ENCODE results near the gene HS3ST5.

HS3ST5 gene

DNA sequence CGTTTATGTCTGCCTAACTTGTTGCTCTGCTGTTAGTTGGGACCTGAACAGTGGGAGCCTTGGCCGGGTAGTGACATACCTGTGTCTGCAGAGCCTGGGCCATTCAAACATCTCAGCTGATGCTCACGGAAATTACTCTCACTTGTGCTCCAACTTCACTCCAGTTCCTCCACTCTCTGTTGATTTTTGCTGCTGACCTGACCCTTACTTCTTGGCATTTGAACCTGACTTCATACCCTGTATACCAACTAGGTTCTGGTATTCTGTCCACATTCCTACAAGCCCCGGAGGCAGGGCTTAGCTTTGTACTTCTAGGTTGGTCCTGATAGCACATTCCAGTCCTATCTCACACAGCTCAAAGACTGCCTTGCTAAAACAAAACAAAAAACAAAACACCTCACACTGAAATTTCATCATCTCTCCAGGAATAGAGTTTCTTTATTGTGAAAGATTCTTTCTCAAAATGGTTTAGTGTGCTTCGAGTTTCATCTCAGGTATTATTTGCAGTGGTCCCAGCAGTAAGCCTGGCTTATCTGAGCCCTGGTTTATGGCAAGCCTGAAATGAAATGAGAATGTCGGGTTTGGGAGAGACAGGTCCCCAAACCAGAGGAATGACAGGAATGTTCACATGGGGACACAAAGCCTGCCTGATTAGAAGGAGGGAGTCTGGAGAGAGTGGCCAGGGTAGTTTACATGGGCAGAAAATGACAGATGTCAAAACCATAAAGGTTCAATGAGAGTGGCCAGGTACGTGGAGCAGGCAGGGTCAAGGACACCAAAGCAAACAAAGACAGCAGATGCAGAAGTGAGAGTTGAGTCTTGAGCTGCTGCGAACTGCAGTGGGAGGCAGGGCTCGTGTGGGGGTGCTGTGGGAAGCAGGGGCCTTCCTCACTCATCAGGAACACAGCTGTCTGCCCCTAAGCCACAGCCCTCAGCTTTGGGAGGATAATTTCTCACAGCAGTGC is 197.7 kb downstream of the HS3ST5 start:
- DNase-seq, result no peak

- DNase-seq, result no peak
Measured at GRCh38 chr6:114142258-114142657, 200.6 kb downstream of the HS3ST5 start.

- DNase-seq, result no peak
Measured at GRCh38 chr6:114140416-114140815, 202.4 kb downstream of the HS3ST5 start.

- no peak for DNase-seq
Measured at GRCh38 chr6:114138577-114139248, 204.1 kb downstream of the HS3ST5 start.

- DNase-seq, result no peak
Measured at GRCh38 chr6:114135363-114135971, 207.4 kb downstream of the HS3ST5 start.

DNA sequence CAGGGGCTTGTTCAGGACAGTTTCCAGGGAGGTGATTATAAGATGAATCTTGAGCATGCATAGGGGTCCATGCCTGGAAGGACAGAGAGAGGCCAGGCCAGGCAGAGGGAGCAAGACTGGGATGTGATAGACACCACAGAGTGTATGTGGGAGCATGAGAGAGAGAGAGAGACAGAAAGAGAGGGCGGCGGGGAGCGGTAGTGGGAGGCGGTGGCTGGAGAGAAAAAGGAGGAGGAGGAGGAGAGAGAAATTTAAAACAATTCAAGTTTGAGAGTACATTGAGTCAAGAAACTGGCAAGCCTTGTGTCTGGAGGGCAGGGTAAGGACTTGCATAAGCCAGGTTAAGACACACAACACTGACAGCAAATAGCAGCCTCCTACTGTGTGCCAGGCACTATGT is 209.0 kb downstream of the HS3ST5 start:
- no peak for DNase-seq

- DNase-seq, result no peak
Measured at GRCh38 chr6:114131945-114132344, 210.9 kb downstream of the HS3ST5 start.

DNA sequence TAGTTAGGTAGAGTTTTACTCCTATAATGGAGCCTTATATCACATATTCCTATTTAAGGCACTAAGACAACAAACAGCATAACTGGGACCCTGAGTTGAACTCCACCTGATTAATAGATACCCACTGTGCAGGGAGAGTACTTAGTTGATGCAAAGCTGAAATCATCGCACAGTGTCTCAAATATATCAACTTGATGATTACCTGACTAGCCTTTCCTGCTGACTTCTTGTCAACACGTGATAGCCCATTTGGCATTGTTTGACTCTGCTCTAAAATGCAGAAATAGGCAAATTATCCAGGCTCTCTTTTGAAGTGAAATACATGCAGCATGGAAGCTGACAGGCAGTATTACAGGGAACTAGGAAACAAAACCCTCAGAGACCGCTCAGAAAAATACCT is 217.2 kb downstream of the HS3ST5 start:
- no peak for DNase-seq

- no peak for DNase-seq
Measured at GRCh38 chr6:114121913-114122662, 220.7 kb downstream of the HS3ST5 start.

DNA sequence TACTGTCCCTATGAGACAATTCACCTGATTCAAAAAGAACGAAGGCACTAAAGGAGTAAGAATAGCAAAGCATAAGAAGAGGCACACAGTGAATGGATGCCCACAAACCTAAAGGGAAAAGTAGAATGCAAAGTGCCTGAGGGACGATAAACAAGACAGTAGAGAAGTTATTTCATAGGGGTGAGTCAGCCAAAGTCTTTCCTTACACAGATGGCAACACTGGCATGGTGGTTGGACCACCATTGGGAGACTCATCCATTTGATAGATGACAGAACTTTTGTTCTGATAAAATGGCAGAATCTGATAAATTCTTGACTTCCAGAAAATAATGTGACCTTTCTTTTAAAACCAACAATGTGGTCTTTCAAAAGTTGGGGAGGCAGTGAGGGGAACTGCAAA is 223.8 kb downstream of the HS3ST5 start:
- no peak for DNase-seq

- DNase-seq, result no peak
Measured at GRCh38 chr6:114115652-114116051, 227.2 kb downstream of the HS3ST5 start.

- DNase-seq, result peak; percentile 51
Measured at GRCh38 chr6:114108119-114109002, 234.5 kb downstream of the HS3ST5 start.

DNA sequence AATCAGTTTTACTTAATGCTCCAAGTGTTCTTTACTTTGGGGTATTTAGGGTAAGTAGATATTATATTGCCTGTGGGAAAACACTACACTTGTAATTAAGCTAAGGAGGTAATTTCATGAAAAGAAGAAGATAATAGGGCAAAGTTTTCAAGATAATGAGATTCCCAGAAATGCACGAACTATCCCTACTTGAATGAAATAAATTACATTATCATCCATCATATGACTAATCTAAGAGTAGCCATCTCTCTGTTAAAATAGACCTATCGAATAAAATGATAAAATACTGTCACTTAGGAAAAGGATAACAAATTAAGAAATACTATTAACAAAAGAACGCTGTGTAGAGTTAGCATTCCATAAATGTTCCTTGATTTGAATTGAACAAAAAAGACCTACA is 236.8 kb downstream of the HS3ST5 start:
- DNase-seq, result no peak

DNA sequence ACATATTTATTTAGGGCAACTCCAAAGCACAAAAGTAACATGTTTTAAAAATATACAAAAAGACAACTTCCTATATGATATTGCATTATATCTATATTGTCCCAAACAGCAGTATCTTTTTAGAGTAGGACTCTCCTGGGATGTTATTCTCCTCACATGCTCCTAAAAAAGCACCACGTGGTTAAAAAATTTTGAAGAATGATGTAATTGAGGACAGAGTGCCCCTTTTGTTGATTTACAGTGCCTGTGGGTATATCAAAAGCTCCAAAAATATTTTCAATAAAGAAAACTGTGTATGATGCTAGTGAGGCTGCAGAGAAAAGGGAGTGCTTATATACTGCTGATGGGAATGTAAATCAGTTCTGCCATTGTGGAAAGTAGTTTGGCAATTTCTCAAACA is 241.6 kb downstream of the HS3ST5 start:
- DNase-seq, result no peak

DNA sequence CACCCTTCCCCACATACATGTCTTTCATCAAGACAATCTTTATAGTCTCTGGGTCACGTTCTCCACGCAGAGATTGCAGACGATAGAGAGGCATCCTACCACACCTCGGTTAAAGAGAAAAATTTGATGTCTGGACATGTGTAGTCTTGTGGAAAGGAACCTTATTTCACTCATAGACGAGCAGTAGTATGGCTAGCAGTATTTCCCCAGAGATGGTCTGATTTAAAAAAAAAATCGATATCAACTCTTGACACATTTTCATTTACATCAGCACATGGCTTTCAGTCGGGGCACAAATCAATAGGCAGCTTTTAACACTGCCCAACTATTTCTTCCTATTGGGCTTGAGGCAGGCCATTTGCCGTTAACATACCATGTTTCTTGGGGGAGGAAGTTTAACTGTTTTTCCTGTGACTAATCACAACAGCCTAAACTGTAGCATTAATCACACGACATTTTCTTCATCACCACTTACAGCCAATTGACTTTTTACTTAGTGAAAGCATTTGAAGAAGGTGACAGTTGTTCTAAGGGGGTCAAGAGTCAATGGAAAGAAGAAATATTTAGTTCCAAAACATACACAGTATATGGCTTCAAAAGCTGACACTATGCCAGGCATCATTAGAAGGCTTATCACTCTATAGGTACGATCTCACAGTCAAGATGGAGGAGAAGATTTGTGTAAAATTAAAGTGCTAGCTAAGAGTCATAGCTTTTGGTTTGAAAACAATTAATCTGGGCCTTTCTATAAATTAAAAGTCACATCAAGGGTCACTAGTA is 242.4 kb downstream of the HS3ST5 start:
- no peak for DNase-seq

GRCh38 chr6:114096561-114097172 is 246.2 kb downstream of the HS3ST5 start:
- DNase-seq, result peak; percentile 50

GRCh38 chr6:114092943-114093342 is 249.9 kb downstream of the HS3ST5 start:
- DNase-seq, result no peak

DNA sequence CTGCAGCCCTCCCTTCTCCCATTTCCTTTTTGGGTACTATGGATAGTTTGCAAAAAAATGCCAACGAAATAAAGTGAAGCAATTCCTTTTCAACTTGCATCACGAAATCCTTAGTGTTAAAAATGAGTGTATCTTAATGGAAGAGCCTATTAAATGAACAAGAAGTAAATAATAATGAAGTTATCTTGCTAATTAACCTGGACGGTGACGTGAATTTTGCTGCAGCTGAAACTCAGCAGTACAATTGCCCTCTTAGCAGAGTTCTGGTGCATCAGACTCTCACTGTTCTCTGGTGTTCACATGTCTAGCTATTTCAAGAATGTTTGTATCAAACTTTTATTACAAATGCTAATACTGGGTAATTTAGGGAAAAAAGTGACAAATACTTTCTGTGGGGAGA is 252.2 kb downstream of the HS3ST5 start:
- DNase-seq, result no peak

GRCh38 chr6:114087496-114087895 is 255.3 kb downstream of the HS3ST5 start:
- DNase-seq, result no peak

DNA sequence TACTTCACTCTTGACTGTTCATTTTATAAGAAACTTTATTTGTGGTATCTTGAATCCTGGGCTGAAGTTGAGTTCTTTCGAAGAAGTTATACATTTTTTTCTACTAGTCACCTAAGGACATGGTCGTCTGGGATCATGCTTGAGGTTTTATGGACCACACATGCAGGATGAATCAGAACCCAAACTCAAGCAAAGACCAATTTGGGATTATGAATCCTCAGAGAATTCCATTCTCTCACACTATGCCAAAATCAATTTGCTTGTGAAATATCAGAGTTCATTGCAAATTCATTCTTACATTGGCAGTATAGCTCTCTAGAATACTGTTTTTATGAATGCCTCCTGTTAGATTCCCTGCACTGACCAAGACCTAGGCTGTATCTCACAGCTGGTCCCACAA is 257.6 kb downstream of the HS3ST5 start:
- DNase-seq, result no peak

All from activated CD4-positive, alpha-beta T cell treated with anti-CD3 and anti-CD28 coated beads, Interleukin-2, Interleukin-6, amounts not matched to agents 100 ng/mL and 50 ng/mL, durations not matched to agents 16 hours and 8 hours (primary cell).